Measurements from ENCODE around the gene LRCH1.

LRCH1 gene

DNA sequence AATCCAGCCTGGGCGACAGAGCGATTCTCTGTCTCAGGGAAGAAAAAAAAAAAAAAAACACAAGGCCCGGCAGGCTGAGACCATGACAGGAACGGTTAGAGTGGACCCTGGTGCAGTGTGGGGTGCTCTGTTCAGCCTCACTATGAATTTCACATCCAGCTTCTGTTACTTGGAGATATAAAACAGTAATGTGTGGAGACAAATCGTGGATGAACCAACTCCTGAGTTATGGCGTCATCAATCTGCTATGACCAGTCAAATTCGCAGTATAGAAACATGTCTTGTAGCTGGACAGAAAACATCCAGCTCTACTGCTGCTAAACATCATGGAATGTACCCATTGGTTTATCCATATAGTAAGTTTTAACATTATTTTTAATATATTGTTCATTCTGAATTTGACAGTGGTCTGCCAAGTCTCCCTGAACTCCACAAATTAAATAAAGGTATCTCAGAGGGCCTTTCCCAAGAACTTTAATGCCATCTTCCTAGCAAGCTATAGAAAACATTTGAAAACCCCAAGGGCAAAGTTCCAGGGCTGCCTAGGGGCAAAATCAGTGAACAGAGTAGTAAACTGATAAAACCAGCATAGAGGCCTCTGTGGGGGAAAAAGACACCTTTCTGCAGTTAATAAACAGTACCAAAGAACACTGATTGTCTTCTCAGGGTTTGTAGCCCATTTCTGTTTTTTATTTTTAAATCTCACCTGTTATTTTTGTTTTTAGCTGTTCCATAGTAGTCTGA is 75.8 kb downstream of the LRCH1 start:
- Histone ChIP-seq H3K4me1 (ENCODE audit: control insufficient read depth, insufficient read depth, low read length) (peaks cover 38% of the 10 kb centered on the region), H3K27ac (ENCODE audit: low read depth, low read length) (no peak overlapping the region), H3K9me3 (ENCODE audit: control insufficient read depth, insufficient read depth, low read length) (no peaks in the 10 kb centered on the region)

GRCh38 chr13:46629811-46630413 is 76.9 kb downstream of the LRCH1 start:
- peak overlapping the region; percentile 49 for H3K27ac ChIP-seq (ENCODE audit: low read depth, low read length)
- peaks cover 30% of the 10 kb centered on the region for H3K4me1 ChIP-seq (ENCODE audit: control insufficient read depth, insufficient read depth, low read length)
- H3K36me3 ChIP-seq (ENCODE audit: control insufficient read depth, insufficient read depth, low read length), result no peaks in the 10 kb centered on the region; the same call in 1 of the 2 replicates
- H3K4me3 ChIP-seq (ENCODE audit: low read depth, low read length), result no peak overlapping the region
- no peaks in the 10 kb centered on the region for H3K9me3 ChIP-seq (ENCODE audit: control insufficient read depth, insufficient read depth, low read length)
- H3K27me3 ChIP-seq (ENCODE audit: control insufficient read depth, insufficient read depth, low read length), result no peaks in the 10 kb centered on the region
- H3K9ac ChIP-seq (ENCODE audit: low read depth, low read length), result peak overlapping the region; percentile 9; the same call in 1 of the 2 replicates

More for the DNA sequence above, 75.8 kb downstream of the LRCH1 start:
- H3K36me3 ChIP-seq (ENCODE audit: control insufficient read depth, insufficient read depth, low read length), result no peaks in the 10 kb centered on the region; the same call in 1 of the 2 replicates
- H3K27me3 ChIP-seq (ENCODE audit: control insufficient read depth, insufficient read depth, low read length), result no peaks in the 10 kb centered on the region
- H3K9ac ChIP-seq (ENCODE audit: low read depth, low read length), result no peak overlapping the region
- no peak overlapping the region for H3K4me3 ChIP-seq (ENCODE audit: low read depth, low read length)

- peak overlapping the region; percentile 49 for H3K27ac ChIP-seq (ENCODE audit: low read depth, low read length)
- peak overlapping the region; percentile 15 for H3K9ac ChIP-seq (ENCODE audit: low read depth, low read length)
Observed at GRCh38 chr13:46630431-46631178, 77.6 kb downstream of the LRCH1 start.

GRCh38 chr13:46631179-46631542 is 78.2 kb downstream of the LRCH1 start:
- Histone ChIP-seq H3K9me3 (ENCODE audit: control insufficient read depth, insufficient read depth, low read length) (no peaks in the 10 kb centered on the region), H3K4me1 (ENCODE audit: control insufficient read depth, insufficient read depth, low read length) (peaks cover 26% of the 10 kb centered on the region)

More at GRCh38 chr13:46630431-46631178, 77.6 kb downstream of the LRCH1 start:
- Histone ChIP-seq H3K36me3 (ENCODE audit: control insufficient read depth, insufficient read depth, low read length) (no peaks in the 10 kb centered on the region; the same call in 1 of the 2 replicates), H3K9me3 (ENCODE audit: control insufficient read depth, insufficient read depth, low read length) (no peaks in the 10 kb centered on the region), H3K4me1 (ENCODE audit: control insufficient read depth, insufficient read depth, low read length) (peaks cover 26% of the 10 kb centered on the region), H3K4me3 (ENCODE audit: low read depth, low read length) (no peak overlapping the region), H3K27me3 (ENCODE audit: control insufficient read depth, insufficient read depth, low read length) (no peaks in the 10 kb centered on the region)

GRCh38 chr13:46632176-46632575 is 79.2 kb downstream of the LRCH1 start:
- no peak overlapping the region for H3K27ac ChIP-seq (ENCODE audit: low read depth, low read length)
- no peak overlapping the region for H3K9ac ChIP-seq (ENCODE audit: low read depth, low read length)
- peaks cover 26% of the 10 kb centered on the region for H3K4me1 ChIP-seq (ENCODE audit: control insufficient read depth, insufficient read depth, low read length)
- no peaks in the 10 kb centered on the region for H3K9me3 ChIP-seq (ENCODE audit: control insufficient read depth, insufficient read depth, low read length)
- no peaks in the 10 kb centered on the region for H3K27me3 ChIP-seq (ENCODE audit: control insufficient read depth, insufficient read depth, low read length)
- H3K4me3 ChIP-seq (ENCODE audit: low read depth, low read length), result no peak overlapping the region
- H3K36me3 ChIP-seq (ENCODE audit: control insufficient read depth, insufficient read depth, low read length), result no peaks in the 10 kb centered on the region; the same call in 1 of the 2 replicates

More at GRCh38 chr13:46631179-46631542, 78.2 kb downstream of the LRCH1 start:
- H3K27me3 ChIP-seq (ENCODE audit: control insufficient read depth, insufficient read depth, low read length), result no peaks in the 10 kb centered on the region
- H3K9ac ChIP-seq (ENCODE audit: low read depth, low read length), result peak overlapping the region; percentile 15; the same call in 1 of the 2 replicates
- no peaks in the 10 kb centered on the region; the same call in 1 of the 2 replicates for H3K36me3 ChIP-seq (ENCODE audit: control insufficient read depth, insufficient read depth, low read length)
- no peak overlapping the region for H3K27ac ChIP-seq (ENCODE audit: low read depth, low read length)
- H3K4me3 ChIP-seq (ENCODE audit: low read depth, low read length), result no peak overlapping the region

DNA sequence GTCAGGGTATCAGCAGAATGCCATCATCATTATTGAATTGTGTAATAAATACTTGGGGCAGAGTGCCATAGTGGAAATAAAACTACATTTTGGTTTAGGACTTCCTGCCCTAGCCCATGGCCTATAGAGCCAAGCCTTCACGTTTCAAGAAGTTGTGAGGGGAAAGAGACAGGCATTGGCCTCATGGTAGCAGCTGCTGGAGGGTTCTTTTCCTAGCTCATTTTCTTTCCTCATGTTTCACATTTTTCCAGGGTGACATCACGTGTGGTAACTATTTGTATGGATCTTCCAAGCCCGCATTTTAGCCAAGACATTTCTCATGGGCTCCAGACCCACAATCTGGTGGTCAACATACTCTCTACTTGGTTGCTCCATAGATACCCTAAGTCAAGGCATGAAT is 80.4 kb downstream of the LRCH1 start:
- H3K9ac ChIP-seq (ENCODE audit: low read depth, low read length), result no peak overlapping the region
- no peaks in the 10 kb centered on the region for H3K27me3 ChIP-seq (ENCODE audit: control insufficient read depth, insufficient read depth, low read length)
- peaks cover 30% of the 10 kb centered on the region for H3K4me1 ChIP-seq (ENCODE audit: control insufficient read depth, insufficient read depth, low read length)
- no peaks in the 10 kb centered on the region for H3K9me3 ChIP-seq (ENCODE audit: control insufficient read depth, insufficient read depth, low read length)
- no peak overlapping the region for H3K27ac ChIP-seq (ENCODE audit: low read depth, low read length)
- no peaks in the 10 kb centered on the region for H3K36me3 ChIP-seq (ENCODE audit: control insufficient read depth, insufficient read depth, low read length)
- no peak overlapping the region for H3K4me3 ChIP-seq (ENCODE audit: low read depth, low read length)

GRCh38 chr13:46636451-46636850 is 83.5 kb downstream of the LRCH1 start:
- peaks cover 13% of the 10 kb centered on the region for H3K4me1 ChIP-seq (ENCODE audit: control insufficient read depth, insufficient read depth, low read length)
- H3K9ac ChIP-seq (ENCODE audit: low read depth, low read length), result no peak overlapping the region
- no peaks in the 10 kb centered on the region for H3K9me3 ChIP-seq (ENCODE audit: control insufficient read depth, insufficient read depth, low read length)
- H3K27ac ChIP-seq (ENCODE audit: low read depth, low read length), result no peak overlapping the region
- no peaks in the 10 kb centered on the region for H3K36me3 ChIP-seq (ENCODE audit: control insufficient read depth, insufficient read depth, low read length)
- no peaks in the 10 kb centered on the region for H3K27me3 ChIP-seq (ENCODE audit: control insufficient read depth, insufficient read depth, low read length)
- no peak overlapping the region for H3K4me3 ChIP-seq (ENCODE audit: low read depth, low read length)

DNA sequence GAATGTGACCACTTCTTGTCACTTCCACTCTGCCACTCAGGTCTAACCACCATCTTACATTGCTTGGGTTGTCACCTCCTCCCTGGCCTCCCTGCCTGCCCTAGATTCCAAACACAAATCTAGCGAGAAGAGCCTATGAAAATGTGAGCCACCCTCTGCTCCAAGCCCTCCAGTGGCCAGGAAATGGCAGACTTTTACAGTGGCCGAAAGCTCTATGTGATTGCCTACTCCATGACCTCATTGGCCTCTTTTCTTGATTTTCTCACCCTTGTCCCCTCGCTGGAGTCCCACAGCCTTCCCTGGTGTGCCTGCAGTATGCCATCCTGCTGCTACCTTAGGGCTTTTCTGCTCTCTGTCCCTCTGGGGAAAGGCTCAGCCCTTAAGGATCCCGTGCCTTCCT is 84.2 kb downstream of the LRCH1 start:
- Histone ChIP-seq H3K36me3 (ENCODE audit: control insufficient read depth, insufficient read depth, low read length) (no peaks in the 10 kb centered on the region), H3K27ac (ENCODE audit: low read depth, low read length) (no peak overlapping the region), H3K9me3 (ENCODE audit: control insufficient read depth, insufficient read depth, low read length) (no peaks in the 10 kb centered on the region), H3K9ac (ENCODE audit: low read depth, low read length) (no peak overlapping the region), H3K27me3 (ENCODE audit: control insufficient read depth, insufficient read depth, low read length) (no peaks in the 10 kb centered on the region), H3K4me3 (ENCODE audit: low read depth, low read length) (no peak overlapping the region), H3K4me1 (ENCODE audit: control insufficient read depth, insufficient read depth, low read length) (peaks cover 13% of the 10 kb centered on the region)

DNA sequence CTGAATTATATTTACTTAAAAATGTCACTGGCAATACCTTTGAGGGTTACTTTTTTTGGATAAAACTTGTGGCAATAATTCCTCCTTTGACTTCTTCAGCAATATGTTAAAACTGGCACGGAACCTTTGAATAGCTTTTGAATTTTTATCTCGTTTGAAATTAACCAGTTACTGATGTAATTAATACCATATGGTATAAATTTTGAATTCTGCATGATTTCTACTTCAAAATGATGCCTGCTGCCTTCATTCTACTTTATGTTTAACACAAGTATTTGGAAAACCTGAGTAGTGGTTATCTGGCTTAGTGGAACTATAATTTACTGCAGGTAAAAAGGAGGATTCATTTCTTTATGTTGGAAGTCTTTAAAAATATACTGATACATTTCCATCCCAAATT is 85.3 kb downstream of the LRCH1 start:
- H3K36me3 ChIP-seq (ENCODE audit: control insufficient read depth, insufficient read depth, low read length), result no peaks in the 10 kb centered on the region
- no peaks in the 10 kb centered on the region for H3K27me3 ChIP-seq (ENCODE audit: control insufficient read depth, insufficient read depth, low read length)
- no peak overlapping the region for H3K9ac ChIP-seq (ENCODE audit: low read depth, low read length)
- no peak overlapping the region for H3K4me3 ChIP-seq (ENCODE audit: low read depth, low read length)
- peaks cover 12% of the 10 kb centered on the region for H3K4me1 ChIP-seq (ENCODE audit: control insufficient read depth, insufficient read depth, low read length)
- H3K9me3 ChIP-seq (ENCODE audit: control insufficient read depth, insufficient read depth, low read length), result no peaks in the 10 kb centered on the region
- no peak overlapping the region for H3K27ac ChIP-seq (ENCODE audit: low read depth, low read length)

GRCh38 chr13:46639033-46639981 is 86.3 kb downstream of the LRCH1 start:
- no peak overlapping the region for H3K27ac ChIP-seq (ENCODE audit: low read depth, low read length)
- no peaks in the 10 kb centered on the region for H3K9me3 ChIP-seq (ENCODE audit: control insufficient read depth, insufficient read depth, low read length)
- no peaks in the 10 kb centered on the region for H3K36me3 ChIP-seq (ENCODE audit: control insufficient read depth, insufficient read depth, low read length)
- no peaks in the 10 kb centered on the region for H3K27me3 ChIP-seq (ENCODE audit: control insufficient read depth, insufficient read depth, low read length)
- no peak overlapping the region for H3K4me3 ChIP-seq (ENCODE audit: low read depth, low read length)
- H3K4me1 ChIP-seq (ENCODE audit: control insufficient read depth, insufficient read depth, low read length), result peaks cover 11% of the 10 kb centered on the region; the same call in 1 of the 2 replicates
- H3K9ac ChIP-seq (ENCODE audit: low read depth, low read length), result no peak overlapping the region
